HCT116 (cell line): ENCODE measurements around the gene ZNF439. TPM values are rescaled to one million over a fixed set of nuclear protein-coding genes. Genes with fewer than 3 reads are reported as not detected.

Experiments used
- ATAC-seq: fragments of 200-7000 bp; cut with Tn5 transposase; 2 replicates; pipeline ENCODE4 v1.9.1; 2020; ENCODE audit warnings: mild to moderate bottlenecking, moderate library complexity
- BruUV-seq: library from RNA; stranded (reverse); fragments of 400-500 nt; replicated peaks from 2 replicates; lab custom pipeline; 2021; lab: Mats Ljungman, UMichigan
- CTCF ChIA-PET: fragments of 300-600 bp; sonication (Branson Sonifier 250); formaldehyde crosslinking; loops from one replicate; lab custom pipeline; 2021; ENCODE audit warnings: antibody characterized with exemption; lab: Charles Lee
- POLR2A ChIA-PET: fragments of 300-600, 350-600 bp; sonication (Branson Sonifier 250); formaldehyde crosslinking; loops from one replicate; lab custom pipeline; 2021; ENCODE audit warnings: antibody characterized with exemption; lab: Charles Lee
- RAD21 ChIA-PET, 2 experiments: fragments of 300-600 bp; sonication (Branson Sonifier 250); formaldehyde crosslinking; loops; one replicate each; lab custom pipeline; 2023; ENCODE audit warnings: low total read pairs in 2 of 2; ENCODE audit not compliant: uncharacterized antibody in 2 of 2, unreplicated experiment in 2 of 2, low non-redundant PET in 1 of 2; lab: Charles Lee
- DNase-seq: peaks from one replicate; pipeline ENCODE4 v3.0.0-alpha.2; 2010; ENCODE audit warnings: low read depth, low spot score
- H2AFZ ChIP-seq: fragments of 200-600 bp; shearing (Covaris generic), sonication (generic); 2 replicates; pipeline ENCODE4 v1.6.1; 2017; ENCODE audit warnings: low read depth, mixed run types, mixed read lengths, antibody characterized with exemption, low read length; ENCODE audit not compliant: poor library complexity, severe bottlenecking
- H3K27ac ChIP-seq: 2 replicates; pipeline ENCODE4 v1.5.1; 2012; ENCODE audit warnings: low read depth, low read length
- H3K27me3 ChIP-seq: fragments of 200-600 bp; sonication (generic); 2 replicates; pipeline ENCODE4 v1.6.1; 2016; ENCODE audit warnings: mixed run types, low read length, mixed read lengths; ENCODE audit not compliant: insufficient read depth
- H3K36me3 ChIP-seq, 2 experiments: fragments of 200-500 bp in 1 of 2; fragments of 200-600 bp in 1 of 2; sonication (Bioruptor generic) in 1 of 2; sonication (generic) in 1 of 2; 2 replicates each; pipeline versions ENCODE4 v1.5.1 to v1.6.1; 2014 to 2016; ENCODE audit warnings: low read length in 2 of 2, inconsistent platforms in 1 of 2, mixed read lengths in 1 of 2, mixed run types in 1 of 2; ENCODE audit not compliant: insufficient read depth in 2 of 2, control insufficient read depth in 1 of 2
- H3K4me1 ChIP-seq, 2 experiments: fragments of 200-600 bp in 1 of 2; sonication (generic) in 1 of 2; 2 replicates each; pipeline versions ENCODE4 v1.5.1 to v1.6.1; 2012 to 2017; ENCODE audit warnings: low read length in 2 of 2, inconsistent platforms in 1 of 2, mild to moderate bottlenecking in 1 of 2, mixed read lengths in 1 of 2, mixed run types in 1 of 2, moderate library complexity in 1 of 2; ENCODE audit not compliant: insufficient read depth in 2 of 2, control insufficient read depth in 1 of 2
- H3K4me2 ChIP-seq: fragments of 200-600 bp; sonication (generic); 2 replicates; pipeline ENCODE4 v1.6.1; 2017; ENCODE audit warnings: mixed run types, low read length, mixed read lengths
- H3K4me3 ChIP-seq, 2 experiments: fragments of 200-600 bp in 1 of 2; sonication (generic) in 1 of 2; replicated peaks in 1 of 2; 2 replicates each; pipeline ENCODE4 v1.5.1; 2011 to 2016; ENCODE audit warnings: low read length in 2 of 2, control low read depth in 1 of 2, low read depth in 1 of 2, mild to moderate bottlenecking in 1 of 2, mixed read lengths in 1 of 2, mixed run types in 1 of 2
- H3K79me2 ChIP-seq: fragments of 200-600 bp; sonication (generic); 2 replicates; pipeline ENCODE4 v1.6.1; 2017; ENCODE audit warnings: mild to moderate bottlenecking, mixed run types, low read length, moderate library complexity, mixed read lengths; ENCODE audit not compliant: insufficient read depth
- H3K9ac ChIP-seq: fragments of 200-600 bp; sonication (generic); 2 replicates; pipeline ENCODE4 v1.6.1; 2016; ENCODE audit warnings: low read length, mixed read lengths
- H3K9me2 ChIP-seq: fragments of 200-600 bp; sonication (generic), shearing (Covaris generic); 2 replicates; pipeline ENCODE4 v1.6.1; 2017; ENCODE audit warnings: mixed run types, mild to moderate bottlenecking, moderate library complexity; ENCODE audit not compliant: insufficient read depth
- H3K9me3 ChIP-seq, 2 experiments: fragments of 200-500 bp in 1 of 2; fragments of 200-600 bp in 1 of 2; sonication (Bioruptor generic) in 1 of 2; sonication (generic) in 1 of 2; 2 replicates each; pipeline ENCODE4 v1.6.1; 2014 to 2017; ENCODE audit warnings: low read length in 2 of 2, mixed read lengths in 2 of 2, inconsistent platforms in 1 of 2, low read depth in 1 of 2, mild to moderate bottlenecking in 1 of 2, mixed run types in 1 of 2, moderate library complexity in 1 of 2; ENCODE audit not compliant: control insufficient read depth in 1 of 2, insufficient read depth in 1 of 2
- H4K20me1 ChIP-seq: fragments of 200-600 bp; sonication (generic), shearing (Covaris generic); 2 replicates; pipeline ENCODE4 v1.6.1; 2017; ENCODE audit warnings: mixed run types, mild to moderate bottlenecking, moderate library complexity; ENCODE audit not compliant: insufficient read depth
- CBX3 ChIP-seq: IDR thresholded peaks from 2 replicates; pipeline ENCODE4 v1.6.1; 2012; ENCODE audit warnings: low read depth
- CEBPB ChIP-seq: IDR thresholded peaks from 2 replicates; pipeline ENCODE4 v1.6.1; 2012; ENCODE audit warnings: low read depth
- CTCF ChIP-seq, 3 experiments: fragments of 200-600 bp in 1 of 3; sonication (generic) in 1 of 3; IDR thresholded peaks in 2 of 3; conservative IDR thresholded peaks in 1 of 3; 2 replicates each; pipeline ENCODE4 v1.5.1; 2012 to 2017; ENCODE audit warnings: low read depth in 2 of 3, low read length in 2 of 3, antibody characterized with exemption in 1 of 3, borderline replicate concordance in 1 of 3, control low read depth in 1 of 3, mild to moderate bottlenecking in 1 of 3, mixed read lengths in 1 of 3, mixed run types in 1 of 3, moderate library complexity in 1 of 3; ENCODE audit not compliant: insufficient read depth in 1 of 3
- EZH2 ChIP-seq: fragments of 200-600 bp; sonication (generic); IDR thresholded peaks from 2 replicates; pipeline ENCODE4 v1.6.1; 2017; ENCODE audit warnings: antibody characterized with exemption, mixed run types
- EZH2phosphoT487 ChIP-seq: fragments of 200-600 bp; IDR thresholded peaks from 2 replicates; pipeline ENCODE4 v1.6.1; 2018; ENCODE audit warnings: antibody characterized with exemption, borderline replicate concordance
- FOSL1 ChIP-seq: IDR thresholded peaks from 2 replicates; pipeline ENCODE4 v1.6.1; 2012; ENCODE audit warnings: low read depth
- POLR2A ChIP-seq: IDR thresholded peaks from 2 replicates; pipeline ENCODE4 v1.7.0; 2011; ENCODE audit warnings: borderline replicate concordance; ENCODE audit not compliant: insufficient read depth, insufficient read length; ENCODE audit errors: extremely low read depth
- POLR2AphosphoS5 ChIP-seq: IDR thresholded peaks from 2 replicates; pipeline ENCODE4 v1.6.1; 2011; ENCODE audit warnings: mild to moderate bottlenecking, low read depth, low read length, moderate library complexity
- RAD21 ChIP-seq: IDR thresholded peaks from 2 replicates; pipeline ENCODE4 v1.6.1; 2012; ENCODE audit warnings: low read depth, mild to moderate bottlenecking
- REST ChIP-seq: IDR thresholded peaks from 2 replicates; pipeline ENCODE4 v1.6.1; 2012; ENCODE audit warnings: low read depth
- SIN3A ChIP-seq: IDR thresholded peaks from 2 replicates; pipeline ENCODE4 v1.6.1; 2012; ENCODE audit warnings: low read depth
- SP1 ChIP-seq: IDR thresholded peaks from 2 replicates; pipeline ENCODE4 v1.6.1; 2012; ENCODE audit warnings: low read depth
- YY1 ChIP-seq: IDR thresholded peaks from 2 replicates; pipeline ENCODE4 v1.6.1; 2011; ENCODE audit warnings: low read length, low read depth, moderate library complexity, mild to moderate bottlenecking; ENCODE audit not compliant: insufficient replicate concordance; ENCODE audit errors: extremely low read depth
- ZFX ChIP-seq: fragments of 450-650 bp; IDR thresholded peaks from 2 replicates; pipeline ENCODE4 v1.6.1; 2017
- ZNF274 ChIP-seq: fragments of 200-500 bp; sonication (Bioruptor generic); IDR thresholded peaks from 2 replicates; pipeline ENCODE4 v1.6.1; 2014; ENCODE audit warnings: mild to moderate bottlenecking, low read depth, low read length, inconsistent platforms
- intact Hi-C: fragments of 100-400 bp; cut with micrococcal nuclease; formaldehyde crosslinking; loops from 2 replicates; pipeline ENCODE4 v1.10.0; 2022
- total RNA-seq: library from RNA; stranded (reverse); gene quantifications from one replicate; pipeline ENCODE4 v1.2.1, GENCODE V29; 2021; ENCODE audit not compliant: unreplicated experiment

ZNF439 gene
- total RNA-seq, 1 experiment from 2014 or later: not detected

GRCh38 chr19:11853358-11853757 lies 4.8 kb downstream of the ZNF439 start:
- ATAC-seq: no peak
- no peak for TF ChIP-seq CEBPB
- no peak for TF ChIP-seq ZNF274
- TF ChIP-seq, all 23 proteins: peak for 0
- DNase-seq: no peak
- no TSS peak for BruUV-seq
- Histone ChIP-seq H3K27me3 (no peaks in the 10 kb centered on the region), H3K79me2 (no peaks in the 10 kb centered on the region), H2AFZ (no peak overlapping the region), H3K36me3 (no peaks in the 10 kb centered on the region), H3K9me3 (no peaks in the 10 kb centered on the region), H4K20me1 (no peaks in the 10 kb centered on the region), H3K4me3 (no peak overlapping the region), H3K27ac (no peak overlapping the region), H3K9me2 (no peaks in the 10 kb centered on the region), H3K4me2 (no peak overlapping the region), H3K4me1 (no peaks in the 10 kb centered on the region), H3K9ac (no peak overlapping the region)
- POLR2A ChIA-PET: no interaction called here
- RAD21 ChIA-PET: no interaction called here
- CTCF ChIA-PET: no interaction called here
- intact Hi-C loops: no loop called here

GRCh38 chr19:11856596-11857250 lies 8.2 kb downstream of the ZNF439 start:
- POLR2A ChIA-PET: no interaction called here
- CTCF ChIA-PET: no interaction called here

More at GRCh38 chr19:11856596-11857250, 8.2 kb downstream of the ZNF439 start:
- H2AFZ ChIP-seq: no peak overlapping the region
- H3K27ac ChIP-seq: no peak overlapping the region
- no TSS peak for BruUV-seq
- no peaks in the 10 kb centered on the region for H3K36me3 ChIP-seq
- H3K9ac ChIP-seq: no peak overlapping the region
- DNase-seq: no peak
- RAD21 ChIA-PET: no interaction called here
- H4K20me1 ChIP-seq: no peaks in the 10 kb centered on the region
- no peak overlapping the region for H3K4me2 ChIP-seq
- H3K9me3 ChIP-seq: peaks cover 0 to 4% of the 10 kb centered on the region in 2 experiments; a peak in 1 of 4 replicates
- no peak overlapping the region for H3K4me3 ChIP-seq
- intact Hi-C loops: no loop called here
- no peaks in the 10 kb centered on the region for H3K27me3 ChIP-seq
- H3K9me2 ChIP-seq: no peaks in the 10 kb centered on the region
- ATAC-seq: no peak
- TF ChIP-seq SP1 (no peak), RAD21 (no peak), POLR2A (no peak), REST (no peak), EZH2 (no peak), SIN3A (no peak), POLR2AphosphoS5 (no peak), CTCF (IDR thresholded peaks at IDR 0.05 in 2 of 3, conservative IDR thresholded peaks at IDR 0.05 in 1 of 3; ENCODE audit: borderline replicate concordance in 1 of 3, insufficient read depth in 1 of 3, low read depth in 2 of 3, low read length in 2 of 3) (no peak), FOSL1 (no peak), EZH2phosphoT487 (no peak), YY1 (no peak), ZFX (no peak), CBX3 (no peak)
- H3K79me2 ChIP-seq: no peaks in the 10 kb centered on the region
- H3K4me1 ChIP-seq: no peaks in the 10 kb centered on the region
